ENCODE measurements around the gene DLG2.
"Not testable (repeated sequence)": the region's sequence is repeated elsewhere in the genome, so short reads cannot be mapped to it uniquely, and the experiment has no call there.

Gene DLG2

GRCh38 chr11:83425137-83425466 is 2202.0 kb downstream of the DLG2 start:
- no peak for FAIRE-seq

DNA sequence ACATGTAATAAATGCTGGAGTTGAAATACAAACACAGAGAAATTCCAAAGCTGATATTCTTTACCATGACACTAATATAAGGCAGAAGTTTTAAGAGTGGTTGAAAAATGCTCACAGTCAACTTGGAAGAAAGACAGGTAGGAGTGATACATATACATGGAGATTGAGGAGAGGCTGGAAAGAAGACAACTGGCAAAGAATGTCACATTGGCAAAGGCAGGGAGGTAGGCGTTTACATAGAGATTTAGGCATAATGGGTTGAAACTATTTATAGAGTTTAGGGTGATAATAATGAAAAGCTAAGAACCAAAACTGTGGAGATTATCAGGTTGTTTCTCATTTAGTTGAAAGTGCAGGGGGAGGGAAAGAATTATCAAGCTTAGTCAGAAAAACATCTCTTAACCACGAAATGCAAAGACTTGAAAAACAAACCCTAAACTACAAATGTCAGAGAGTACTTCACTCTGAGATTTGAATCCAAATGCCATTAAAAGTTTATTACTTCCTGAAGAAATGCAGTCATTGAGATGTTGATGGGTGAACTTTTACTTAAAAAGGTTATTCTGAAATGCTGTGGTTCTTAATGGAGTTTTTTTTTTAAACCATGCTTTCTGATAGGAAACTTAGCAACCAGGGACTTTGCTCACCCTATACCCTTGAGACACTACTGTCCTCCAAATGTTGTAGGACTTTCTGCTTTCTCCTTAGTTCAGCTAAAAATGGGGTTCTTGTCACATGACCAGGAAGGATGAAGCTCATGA is 2202.6 kb downstream of the DLG2 start:
- FAIRE-seq: no peak

DNA sequence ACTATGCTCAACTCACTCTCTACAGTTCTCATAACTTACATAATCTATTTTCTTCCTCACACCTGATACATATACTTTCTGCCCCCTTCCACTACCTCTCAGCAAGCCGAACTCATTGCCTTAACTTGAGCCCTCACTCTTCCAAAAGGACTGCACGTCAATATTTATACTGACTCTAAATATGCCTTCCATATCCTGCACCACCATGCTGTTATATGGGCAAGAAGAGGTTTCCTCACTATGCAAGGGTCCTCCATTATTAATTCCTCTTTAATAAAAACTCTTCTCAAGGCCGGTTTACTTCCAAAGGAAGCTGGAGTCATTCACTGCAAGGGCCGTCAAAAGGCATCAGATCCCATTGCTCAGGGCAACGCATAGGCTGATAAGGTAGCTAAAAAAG is 2204.5 kb downstream of the DLG2 start:
- not testable (repeated sequence) for FAIRE-seq

DNA sequence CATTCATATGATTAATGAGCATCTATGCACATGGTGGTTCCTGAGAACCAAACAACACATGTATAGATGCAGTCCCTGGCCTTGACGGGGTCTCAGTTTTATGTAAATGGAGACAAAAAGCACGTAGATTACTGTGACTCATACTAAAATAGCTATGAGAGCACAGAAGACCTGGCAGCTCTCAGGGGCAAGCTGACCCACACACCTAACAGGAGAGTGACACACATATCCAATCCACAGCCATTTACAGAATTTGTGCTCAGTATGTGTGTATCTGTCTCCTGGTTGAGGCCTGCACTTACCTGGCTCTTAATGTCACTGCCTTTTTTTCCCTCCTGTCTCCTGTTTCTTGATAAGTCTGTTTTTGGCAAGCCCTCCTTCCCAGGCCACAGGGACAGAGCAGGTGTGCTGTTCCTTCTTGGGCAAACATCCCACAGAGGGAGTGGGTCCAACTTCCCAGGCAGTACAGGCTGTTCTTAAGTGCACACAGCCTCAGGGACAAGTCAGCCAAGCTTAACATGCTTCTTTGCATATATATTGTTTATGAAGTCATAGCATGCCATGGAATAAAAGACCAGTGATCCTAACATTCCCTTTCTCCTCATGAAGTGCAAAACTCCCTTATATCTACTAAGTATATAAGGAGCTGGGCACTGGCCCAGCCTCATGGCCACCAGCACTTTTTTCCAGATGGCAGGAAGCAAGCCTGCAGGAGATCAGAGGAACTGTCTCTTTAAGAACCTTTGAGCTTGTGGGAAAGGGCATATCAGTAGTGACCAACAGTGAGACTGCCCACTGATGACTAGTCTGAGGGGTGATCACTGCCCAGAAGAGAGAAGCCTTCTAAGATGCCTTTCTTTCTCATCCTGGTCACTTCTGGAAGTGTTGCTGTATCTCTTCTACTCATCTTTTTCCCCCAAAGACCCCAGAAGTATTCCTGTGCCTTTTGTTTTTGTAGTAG is 2216.3 kb downstream of the DLG2 start:
- FAIRE-seq: no peak

GRCh38 chr11:83409891-83410290 is 2217.3 kb downstream of the DLG2 start:
- no peak for FAIRE-seq

- no peak for FAIRE-seq
Measured at GRCh38 chr11:83409476-83409875, 2217.7 kb downstream of the DLG2 start.

DNA sequence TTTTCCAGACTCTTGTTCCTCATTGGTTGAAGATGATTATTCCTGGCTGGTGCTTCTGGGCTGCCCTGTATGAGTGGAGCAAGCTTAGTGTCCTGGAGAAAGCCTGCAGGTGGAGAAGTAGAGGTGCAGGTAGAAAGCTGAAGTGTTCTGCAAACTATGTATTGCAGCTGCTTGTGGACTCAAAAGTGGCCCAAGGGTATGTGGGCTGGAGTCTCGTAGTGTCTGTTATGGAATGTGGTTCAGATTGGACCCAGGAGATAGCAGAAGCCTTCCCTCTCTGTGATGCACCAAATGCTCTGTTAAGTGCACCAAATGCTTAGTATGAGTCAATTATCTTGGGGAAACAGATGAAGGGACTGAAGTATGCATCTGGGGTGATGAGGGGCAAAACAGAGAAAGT is 2218.2 kb downstream of the DLG2 start:
- FAIRE-seq: no peak
